SW 1271 (cell line): ENCODE data around the gene TMEM163.

Experiments
- DNase-seq, 2 experiments: peaks; one replicate each; lab custom pipeline; 2025; lab: John Stamatoyannopoulos, UW

The TMEM163 gene

GRCh38 chr2:134410006-134410405, 308.8 kb downstream of the TMEM163 start:
- DNase-seq, result no peak

- DNase-seq, result no peak
Measured at GRCh38 chr2:134408791-134409190, 310.0 kb downstream of the TMEM163 start.

GRCh38 chr2:134408386-134408785, 310.4 kb downstream of the TMEM163 start:
- DNase-seq, result no peak

- no peak for DNase-seq
Measured at GRCh38 chr2:134407154-134407890, 311.5 kb downstream of the TMEM163 start.

- no peak for DNase-seq
Measured at GRCh38 chr2:134406736-134407135, 312.1 kb downstream of the TMEM163 start.

DNA sequence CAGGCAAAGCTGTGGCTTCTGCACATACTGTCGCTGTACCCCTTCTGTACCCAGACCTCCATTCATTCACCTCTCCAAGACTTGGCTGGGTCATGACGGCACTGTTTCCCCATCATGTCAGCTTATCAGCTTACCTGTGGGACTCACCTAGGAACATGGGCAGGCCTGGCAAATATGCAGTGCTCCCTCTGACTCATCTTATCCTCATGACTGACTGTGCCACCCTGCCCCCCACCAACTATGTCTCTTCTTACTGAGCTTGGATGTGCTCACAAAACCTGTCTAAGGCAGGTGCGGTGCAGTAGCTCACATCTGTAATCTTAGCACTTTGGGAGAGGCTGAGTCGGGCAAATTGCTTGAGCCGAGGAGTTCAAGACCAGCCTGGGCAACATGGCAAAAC, 312.5 kb downstream of the TMEM163 start:
- no peak for DNase-seq
